CD4-positive, CD25-positive, alpha-beta regulatory T cell (primary cell): Measurements from ENCODE around the gene EGLN3. TPM values are rescaled to one million over a fixed set of nuclear protein-coding genes. Genes with fewer than 3 reads are reported as not detected.

Source experiments
- ATAC-seq, 2 donors: fragments of 150-1000 bp; cut with Tn5 transposase; one replicate each; pipeline ENCODE4 v1.10.0; 2021; ENCODE audit warnings: low read depth in 2 of 2, moderate number of reproducible peaks in 2 of 2, moderate library complexity in 1 of 2
- DNase-seq, 3 donors: peaks; one replicate each; pipeline versions ENCODE4 v3.0.0 to v3.0.0-alpha.2; 2012 to 2022; ENCODE audit warnings: mixed read lengths in 1 of 3
- H3K27ac ChIP-seq: one replicate; pipeline ENCODE4 v1.7.0; 2013; ENCODE audit warnings: mild to moderate bottlenecking, low read length; ENCODE audit not compliant: insufficient read depth, poor library complexity, severe bottlenecking
- H3K27me3 ChIP-seq: one replicate; pipeline ENCODE4 v1.7.0; 2013; ENCODE audit warnings: low read length; ENCODE audit not compliant: control insufficient read depth, insufficient read depth
- H3K36me3 ChIP-seq: one replicate; pipeline ENCODE4 v1.7.0; 2013; ENCODE audit warnings: mild to moderate bottlenecking, low read length, moderate library complexity; ENCODE audit not compliant: control insufficient read depth, insufficient read depth
- H3K4me1 ChIP-seq: 2 replicates; pipeline ENCODE4 v1.7.0; 2013; ENCODE audit warnings: mild to moderate bottlenecking, low read length; ENCODE audit not compliant: insufficient read depth, control insufficient read depth, poor library complexity, severe bottlenecking
- H3K4me3 ChIP-seq: one replicate; pipeline ENCODE4 v1.7.0; 2013; ENCODE audit warnings: low read depth, mild to moderate bottlenecking, low read length, moderate library complexity
- H3K9me3 ChIP-seq, 2 experiments: 1 replicate in 1 of 2; 2 replicates in 1 of 2; pipeline ENCODE4 v1.7.0; 2013; ENCODE audit warnings: low read length in 2 of 2, mild to moderate bottlenecking in 1 of 2, moderate library complexity in 1 of 2; ENCODE audit not compliant: control insufficient read depth in 2 of 2
- H3K27ac Mint-ChIP-seq, 3 donors: one replicate each; pipeline ENCODE4 v1.8.0; 2020 to 2022; ENCODE audit warnings: mild to moderate bottlenecking in 3 of 3, mixed read lengths in 3 of 3, moderate library complexity in 2 of 3
- H3K27me3 Mint-ChIP-seq: one replicate; pipeline ENCODE4 v1.8.0; 2022; ENCODE audit warnings: mild to moderate bottlenecking, mixed read lengths
- H3K36me3 Mint-ChIP-seq: one replicate; pipeline ENCODE4 v1.8.0; 2020; ENCODE audit warnings: mixed read lengths
- H3K4me1 Mint-ChIP-seq, 4 donors: one replicate each; pipeline ENCODE4 v1.8.0; 2020 to 2022; ENCODE audit warnings: mixed read lengths in 4 of 4, mild to moderate bottlenecking in 1 of 4
- H3K4me3 Mint-ChIP-seq, 4 donors: one replicate each; pipeline ENCODE4 v1.8.0; 2020 to 2022; ENCODE audit warnings: mild to moderate bottlenecking in 4 of 4, mixed read lengths in 4 of 4, moderate library complexity in 3 of 4
- H3K9me3 Mint-ChIP-seq, 7 donors: one replicate each; pipeline ENCODE4 v1.8.0; 2020 to 2022; ENCODE audit warnings: mixed read lengths in 7 of 7, mild to moderate bottlenecking in 3 of 7, moderate library complexity in 2 of 7
- polyA plus RNA-seq, 4 donors: library from polyadenylated mRNA; unstranded; fragments of 300-500 nt; fragmentation: Illumina TruSeq; gene quantifications; one replicate each; pipeline ENCODE4 v1.2.3, GENCODE V29; 2021
- total RNA-seq: library from RNA; stranded (reverse); gene quantifications from one replicate; pipeline ENCODE4 v1.2.3, GENCODE V29; 2022

EGLN3 gene
- total and polyA plus RNA-seq, 5 donors from 2014 or later: 0.24 to 1.4 TPM; not detected in 3

- Mint-ChIP-seq H3K27ac (no peak overlapping the region), H3K4me1 (no peaks in the 10 kb centered on the region), H3K36me3 (no peaks in the 10 kb centered on the region), H3K4me3 (no peak overlapping the region), H3K27me3 (peaks cover 3% of the 10 kb centered on the region), H3K9me3 (peaks cover 0 to 4% (median 1%) of the 10 kb centered on the region in 7 donors)
- no peaks in the 10 kb centered on the region for H3K36me3 ChIP-seq
- H3K27me3 ChIP-seq: no peaks in the 10 kb centered on the region
- DNase-seq (no peak), ATAC-seq (no peak)
- H3K27ac ChIP-seq: no peak overlapping the region
- H3K4me1 ChIP-seq: no peaks in the 10 kb centered on the region
- H3K4me3 ChIP-seq: no peak overlapping the region
- no peaks in the 10 kb centered on the region for H3K9me3 ChIP-seq
Measured at GRCh38 chr14:33959692-33960151, 8.8 kb upstream of the EGLN3 start.

- no peak overlapping the region for H3K4me3 Mint-ChIP-seq
- Histone ChIP-seq H3K36me3 (no peaks in the 10 kb centered on the region), H3K27ac (no peak overlapping the region), H3K9me3 (no peaks in the 10 kb centered on the region), H3K4me3 (no peak overlapping the region), H3K4me1 (no peaks in the 10 kb centered on the region), H3K27me3 (no peaks in the 10 kb centered on the region)
- H3K36me3 Mint-ChIP-seq: no peaks in the 10 kb centered on the region
- ATAC-seq (no peak), DNase-seq (no peak)
- H3K27ac Mint-ChIP-seq: no peak overlapping the region
- H3K4me1 Mint-ChIP-seq: no peaks in the 10 kb centered on the region
- peaks cover 0 to 4% (median 0%) of the 10 kb centered on the region in 7 donors for H3K9me3 Mint-ChIP-seq
- H3K27me3 Mint-ChIP-seq: peaks cover 7% of the 10 kb centered on the region
Measured at GRCh38 chr14:33958605-33959226, 7.8 kb upstream of the EGLN3 start.

- Histone ChIP-seq H3K36me3 (no peaks in the 10 kb centered on the region), H3K27me3 (no peaks in the 10 kb centered on the region), H3K4me1 (no peaks in the 10 kb centered on the region), H3K9me3 (no peaks in the 10 kb centered on the region), H3K27ac (no peak overlapping the region), H3K4me3 (no peak overlapping the region)
- DNase-seq (no peak), ATAC-seq (no peak)
- H3K4me1 Mint-ChIP-seq: no peaks in the 10 kb centered on the region
- no peak overlapping the region for H3K4me3 Mint-ChIP-seq
- H3K9me3 Mint-ChIP-seq: peaks cover 0 to 4% (median 0%) of the 10 kb centered on the region in 7 donors
- H3K27me3 Mint-ChIP-seq: peaks cover 7% of the 10 kb centered on the region
- H3K27ac Mint-ChIP-seq: no peak overlapping the region
- H3K36me3 Mint-ChIP-seq: no peaks in the 10 kb centered on the region
Measured at GRCh38 chr14:33957993-33958392, 7.1 kb upstream of the EGLN3 start.

GRCh38 chr14:33957299-33957698, 6.4 kb upstream of the EGLN3 start:
- no peak overlapping the region for H3K27ac ChIP-seq
- Mint-ChIP-seq H3K27me3 (peaks cover 14% of the 10 kb centered on the region), H3K9me3 (peaks cover 0 to 2% (median 0%) of the 10 kb centered on the region in 7 donors), H3K4me1 (no peaks in the 10 kb centered on the region), H3K36me3 (no peaks in the 10 kb centered on the region), H3K27ac (no peak overlapping the region), H3K4me3 (no peak overlapping the region)
- no peak overlapping the region for H3K4me3 ChIP-seq
- H3K36me3 ChIP-seq: no peaks in the 10 kb centered on the region
- H3K4me1 ChIP-seq: no peaks in the 10 kb centered on the region
- ATAC-seq: no peak
- no peak for DNase-seq
- no peaks in the 10 kb centered on the region for H3K27me3 ChIP-seq
- no peaks in the 10 kb centered on the region for H3K9me3 ChIP-seq

GRCh38 chr14:33956640-33957039, 5.8 kb upstream of the EGLN3 start:
- Mint-ChIP-seq H3K27me3 (peaks cover 20% of the 10 kb centered on the region), H3K9me3 (peaks cover 0 to 2% (median 0%) of the 10 kb centered on the region in 7 donors), H3K27ac (no peak overlapping the region), H3K36me3 (no peaks in the 10 kb centered on the region), H3K4me3 (no peak overlapping the region), H3K4me1 (peaks cover 0 to under 1% (median under 1%) of the 10 kb centered on the region in 4 donors)
- Histone ChIP-seq H3K4me1 (no peaks in the 10 kb centered on the region), H3K27ac (no peak overlapping the region), H3K4me3 (no peak overlapping the region), H3K9me3 (no peaks in the 10 kb centered on the region), H3K36me3 (no peaks in the 10 kb centered on the region), H3K27me3 (peaks cover 2% of the 10 kb centered on the region)
- DNase-seq (no peak), ATAC-seq (no peak)

GRCh38 chr14:33954016-33954598, 3.2 kb upstream of the EGLN3 start:
- no peaks in the 10 kb centered on the region for H3K9me3 ChIP-seq
- no peaks in the 10 kb centered on the region for H3K36me3 ChIP-seq
- H3K9me3 Mint-ChIP-seq: no peaks in the 10 kb centered on the region
- H3K27me3 ChIP-seq: peaks cover 12% of the 10 kb centered on the region
- H3K27ac ChIP-seq: no peak overlapping the region
- no peak overlapping the region for H3K4me3 ChIP-seq
- H3K4me1 Mint-ChIP-seq: peaks cover 0 to 13% (median 1%) of the 10 kb centered on the region in 4 donors
- no peak for ATAC-seq
- no peak overlapping the region for H3K27ac Mint-ChIP-seq
- H3K27me3 Mint-ChIP-seq: peaks cover 41% of the 10 kb centered on the region
- no peaks in the 10 kb centered on the region for H3K36me3 Mint-ChIP-seq
- no peak overlapping the region for H3K4me3 Mint-ChIP-seq
- no peak for DNase-seq
- H3K4me1 ChIP-seq: peaks cover 8% of the 10 kb centered on the region

GRCh38 chr14:33952541-33952940, 1.7 kb upstream of the EGLN3 start:
- H3K27me3 Mint-ChIP-seq: peaks cover 56% of the 10 kb centered on the region
- Histone ChIP-seq H3K9me3 (no peaks in the 10 kb centered on the region), H3K4me1 (peaks cover 8% of the 10 kb centered on the region), H3K27ac (no peak overlapping the region), H3K36me3 (no peaks in the 10 kb centered on the region), H3K27me3 (peaks cover 14% of the 10 kb centered on the region), H3K4me3 (no peak overlapping the region)
- peaks cover 0 to 13% (median 1%) of the 10 kb centered on the region in 4 donors for H3K4me1 Mint-ChIP-seq
- H3K27ac Mint-ChIP-seq: no peak overlapping the region
- DNase-seq (no peak), ATAC-seq (no peak)
- H3K4me3 Mint-ChIP-seq: no peak overlapping the region
- H3K36me3 Mint-ChIP-seq: no peaks in the 10 kb centered on the region
- H3K9me3 Mint-ChIP-seq: peaks cover 0 to 3% (median 0%) of the 10 kb centered on the region in 7 donors
